Mesendoderm (in vitro differentiated cells): ENCODE results near the gene ZBTB24.

Experiments
- DNase-seq: peaks from one replicate; pipeline ENCODE4 v3.0.0; 2013
- H2AK5ac ChIP-seq: 2 replicates; pipeline ENCODE4 v1.6.1; 2013; ENCODE audit warnings: low read length, inconsistent platforms
- H2BK120ac ChIP-seq: 2 replicates; pipeline ENCODE4 v1.6.1; 2013; ENCODE audit warnings: low read depth, mild to moderate bottlenecking, low read length, moderate library complexity, mixed read lengths
- H2BK15ac ChIP-seq: replicated peaks from 2 replicates; pipeline ENCODE4 v1.6.1; 2013; ENCODE audit warnings: low read depth, mild to moderate bottlenecking, moderate library complexity
- H2BK5ac ChIP-seq: 2 replicates; pipeline ENCODE4 v1.6.1; 2013; ENCODE audit warnings: low read length, inconsistent platforms
- H3K18ac ChIP-seq: 2 replicates; pipeline ENCODE4 v1.6.1; 2013; ENCODE audit warnings: mild to moderate bottlenecking, low read length, mixed read lengths
- H3K23ac ChIP-seq: one replicate; pipeline ENCODE4 v1.6.1; 2013; ENCODE audit warnings: low read length
- H3K27ac ChIP-seq: 2 replicates; pipeline ENCODE4 v1.5.1; 2013; ENCODE audit warnings: low read depth, mild to moderate bottlenecking, inconsistent platforms, low read length, moderate library complexity
- H3K27me3 ChIP-seq: 2 replicates; pipeline ENCODE4 v1.6.1; 2013; ENCODE audit warnings: low read length, control low read depth, mild to moderate bottlenecking, inconsistent platforms; ENCODE audit not compliant: insufficient read depth, poor library complexity
- H3K36me3 ChIP-seq: 2 replicates; pipeline ENCODE4 v1.6.1; 2013; ENCODE audit warnings: low read length, inconsistent platforms; ENCODE audit not compliant: control insufficient read depth, insufficient read depth
- H3K4ac ChIP-seq: one replicate; pipeline ENCODE4 v1.6.1; 2013; ENCODE audit warnings: low read depth, mild to moderate bottlenecking, low read length, moderate library complexity
- H3K4me1 ChIP-seq: 2 replicates; pipeline ENCODE4 v1.6.1; 2013; ENCODE audit warnings: low read depth, low read length, inconsistent platforms; ENCODE audit not compliant: control insufficient read depth
- H3K4me2 ChIP-seq: 2 replicates; pipeline ENCODE4 v1.6.1; 2013; ENCODE audit warnings: low read length
- H3K4me3 ChIP-seq: 2 replicates; pipeline ENCODE4 v1.5.1; 2013; ENCODE audit warnings: mild to moderate bottlenecking, low read length
- H3K56ac ChIP-seq: one replicate; pipeline ENCODE4 v1.6.1; 2013; ENCODE audit warnings: low read length
- H3K79me1 ChIP-seq: 2 replicates; pipeline ENCODE4 v1.6.1; 2013; ENCODE audit warnings: low read length, inconsistent platforms
- H3K79me2 ChIP-seq: 2 replicates; pipeline ENCODE4 v1.6.1; 2013; ENCODE audit warnings: mild to moderate bottlenecking, low read length; ENCODE audit not compliant: control insufficient read depth, insufficient read depth
- H3K9ac ChIP-seq: 2 replicates; pipeline ENCODE4 v1.6.1; 2013; ENCODE audit warnings: low read length, inconsistent platforms
- H4K5ac ChIP-seq: one replicate; pipeline ENCODE4 v1.6.1; 2013; ENCODE audit warnings: low read length
- H4K8ac ChIP-seq: one replicate; pipeline ENCODE4 v1.6.1; 2013; ENCODE audit warnings: low read depth, mild to moderate bottlenecking, control low read depth, low read length, moderate library complexity
- WGBS: extraction: QIAGEN DNeasy Blood & Tissue Kit; methylation state at CpG from one replicate; pipeline ENCODE4 v1.1.7; 2013; ENCODE audit warnings: low lambda C conversion rate, missing lambda C conversion rate; ENCODE audit not compliant: insufficient coverage; ENCODE audit errors: extremely low coverage; 5-methylcytosine and 5-hydroxymethylcytosine counted together

ZBTB24 gene

DNA sequence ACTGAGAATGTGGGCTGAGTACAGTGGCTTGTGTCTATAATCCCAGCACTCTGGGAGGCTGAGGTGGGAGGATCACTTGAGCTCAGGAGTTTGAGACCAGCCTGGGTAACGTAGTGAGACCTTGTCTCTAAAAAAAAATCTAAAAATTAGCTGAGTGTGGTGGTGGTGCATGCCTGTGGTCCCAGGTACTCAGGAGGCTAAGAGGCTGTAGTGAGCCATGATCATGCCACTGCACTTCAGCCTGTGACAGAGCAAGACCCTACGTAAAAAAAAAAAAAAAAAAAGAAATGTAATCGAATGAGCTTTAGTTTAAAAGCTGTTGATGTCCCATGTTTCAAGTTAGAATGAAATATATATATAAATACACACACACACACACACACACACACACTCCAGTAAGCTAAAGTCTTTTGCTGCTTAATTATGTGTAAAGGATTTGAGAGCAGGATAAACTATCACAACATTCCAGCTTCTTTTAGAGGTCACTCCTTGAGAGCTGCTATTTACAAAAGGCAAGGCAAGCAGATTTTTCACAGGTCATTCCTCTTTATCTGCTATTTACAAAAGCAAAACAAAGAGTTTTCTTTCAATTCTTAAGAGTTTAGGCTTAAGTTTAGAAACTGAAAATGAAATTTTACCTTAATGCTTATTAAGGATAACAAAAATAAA lies 22.7 kb downstream of the ZBTB24 start:
- Histone ChIP-seq H3K4ac (no peak overlapping the region), H3K9ac (no peak overlapping the region), H3K27ac (no peak overlapping the region), H3K36me3 (peaks cover 3% of the 10 kb centered on the region), H3K23ac (no peak overlapping the region), H3K4me2 (no peak overlapping the region), H3K4me1 (no peaks in the 10 kb centered on the region), H2AK5ac (no peak overlapping the region), H4K8ac (no peak overlapping the region), H3K56ac (no peak overlapping the region), H3K27me3 (no peaks in the 10 kb centered on the region), H3K79me2 (no peaks in the 10 kb centered on the region), H3K4me3 (no peak overlapping the region), H2BK15ac (no peak overlapping the region), H3K79me1 (no peaks in the 10 kb centered on the region), H4K5ac (no peak overlapping the region), H3K18ac (no peak overlapping the region), H2BK120ac (no peak overlapping the region), H2BK5ac (no peak overlapping the region)
- WGBS, result no CpG with 5 or more reads among the region's 3 CpGs
- no peak for DNase-seq

DNA sequence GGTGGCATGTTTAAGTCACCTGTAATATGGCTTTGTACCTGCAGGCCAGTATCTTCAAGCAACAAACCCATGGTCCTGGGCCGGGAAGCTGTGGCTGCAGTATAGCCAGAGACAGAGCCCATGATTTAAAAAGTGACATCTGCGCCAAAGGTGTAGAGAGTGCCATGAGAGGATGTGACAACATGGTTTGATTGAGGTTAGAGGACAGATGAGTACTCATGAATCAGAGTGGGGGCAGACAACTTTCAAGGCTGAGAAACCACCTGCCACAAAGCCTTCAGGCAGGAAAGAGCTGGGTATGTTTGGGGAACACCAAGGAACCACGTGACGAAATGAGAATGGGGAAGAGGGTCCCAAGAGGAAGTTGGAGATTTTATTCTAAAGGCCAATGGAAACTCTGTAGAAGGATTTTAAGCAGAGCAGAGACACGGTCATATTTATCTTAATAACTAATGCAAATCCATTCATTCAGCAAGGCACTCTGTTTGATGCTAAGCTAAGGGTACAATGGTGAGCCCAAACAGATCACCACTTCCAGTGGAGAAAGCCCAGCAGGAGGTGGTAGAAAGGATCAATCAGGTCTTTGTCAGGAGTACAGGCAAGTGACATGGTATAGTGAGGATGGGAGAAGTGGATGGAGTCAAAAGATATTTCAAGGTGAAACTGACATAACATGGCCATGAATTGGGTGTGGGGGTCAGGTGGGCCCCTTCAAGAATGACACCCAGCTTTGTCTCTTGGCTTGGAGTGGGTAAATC lies 24.1 kb downstream of the ZBTB24 start:
- no peak overlapping the region for H3K4me2 ChIP-seq
- H3K4me1 ChIP-seq, result peaks cover 2% of the 10 kb centered on the region
- H3K79me2 ChIP-seq, result no peaks in the 10 kb centered on the region
- no peak overlapping the region for H3K4me3 ChIP-seq
- no peak overlapping the region for H4K8ac ChIP-seq
- no peak overlapping the region for H3K18ac ChIP-seq
- no CpG with 5 or more reads among the region's 5 CpGs for WGBS
- no peaks in the 10 kb centered on the region for H3K27me3 ChIP-seq
- no peak overlapping the region for H2AK5ac ChIP-seq
- H3K36me3 ChIP-seq, result peaks cover 3% of the 10 kb centered on the region
- DNase-seq, result no peak
- H3K79me1 ChIP-seq, result no peaks in the 10 kb centered on the region
- no peak overlapping the region for H2BK5ac ChIP-seq
- no peak overlapping the region for H3K56ac ChIP-seq
- H2BK120ac ChIP-seq, result no peak overlapping the region
- H3K9ac ChIP-seq, result no peak overlapping the region
- H4K5ac ChIP-seq, result no peak overlapping the region
- no peak overlapping the region for H2BK15ac ChIP-seq
- H3K4ac ChIP-seq, result no peak overlapping the region
- no peak overlapping the region for H3K23ac ChIP-seq
- H3K27ac ChIP-seq, result no peak overlapping the region

DNA sequence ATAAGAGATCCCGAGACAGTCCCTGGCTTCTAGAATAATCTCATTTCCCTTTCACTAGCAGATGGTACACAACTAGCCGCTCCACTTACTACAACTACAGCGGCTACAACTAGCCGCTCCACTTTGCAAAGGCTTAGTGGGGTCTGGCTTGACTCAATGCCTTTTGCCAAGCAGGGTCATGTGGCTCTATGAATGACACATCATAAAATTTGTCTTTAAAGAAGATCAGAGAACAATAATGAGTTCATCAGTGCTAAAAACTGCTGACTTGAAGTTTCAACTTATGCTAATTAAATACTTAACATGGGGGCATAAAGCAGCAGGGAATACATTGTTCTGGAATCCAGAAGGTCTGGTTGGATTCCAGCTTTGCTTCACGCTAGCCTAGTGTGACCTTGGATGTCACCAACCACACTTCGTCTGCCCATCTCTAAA lies 25.4 kb downstream of the ZBTB24 start:
- Histone ChIP-seq H3K4me1 (peaks cover 2% of the 10 kb centered on the region), H3K27me3 (no peaks in the 10 kb centered on the region), H3K23ac (no peak overlapping the region), H2BK15ac (no peak overlapping the region), H3K18ac (no peak overlapping the region), H2BK120ac (no peak overlapping the region), H3K79me1 (no peaks in the 10 kb centered on the region), H3K4me2 (no peak overlapping the region), H4K8ac (no peak overlapping the region), H3K36me3 (peaks cover 3% of the 10 kb centered on the region), H3K9ac (no peak overlapping the region), H3K56ac (no peak overlapping the region), H4K5ac (no peak overlapping the region), H2BK5ac (no peak overlapping the region), H3K79me2 (no peaks in the 10 kb centered on the region), H3K27ac (no peak overlapping the region), H2AK5ac (no peak overlapping the region), H3K4me3 (no peak overlapping the region), H3K4ac (no peak overlapping the region)
- no CpG with 5 or more reads among the region's 6 CpGs for WGBS
- no peak for DNase-seq

DNA sequence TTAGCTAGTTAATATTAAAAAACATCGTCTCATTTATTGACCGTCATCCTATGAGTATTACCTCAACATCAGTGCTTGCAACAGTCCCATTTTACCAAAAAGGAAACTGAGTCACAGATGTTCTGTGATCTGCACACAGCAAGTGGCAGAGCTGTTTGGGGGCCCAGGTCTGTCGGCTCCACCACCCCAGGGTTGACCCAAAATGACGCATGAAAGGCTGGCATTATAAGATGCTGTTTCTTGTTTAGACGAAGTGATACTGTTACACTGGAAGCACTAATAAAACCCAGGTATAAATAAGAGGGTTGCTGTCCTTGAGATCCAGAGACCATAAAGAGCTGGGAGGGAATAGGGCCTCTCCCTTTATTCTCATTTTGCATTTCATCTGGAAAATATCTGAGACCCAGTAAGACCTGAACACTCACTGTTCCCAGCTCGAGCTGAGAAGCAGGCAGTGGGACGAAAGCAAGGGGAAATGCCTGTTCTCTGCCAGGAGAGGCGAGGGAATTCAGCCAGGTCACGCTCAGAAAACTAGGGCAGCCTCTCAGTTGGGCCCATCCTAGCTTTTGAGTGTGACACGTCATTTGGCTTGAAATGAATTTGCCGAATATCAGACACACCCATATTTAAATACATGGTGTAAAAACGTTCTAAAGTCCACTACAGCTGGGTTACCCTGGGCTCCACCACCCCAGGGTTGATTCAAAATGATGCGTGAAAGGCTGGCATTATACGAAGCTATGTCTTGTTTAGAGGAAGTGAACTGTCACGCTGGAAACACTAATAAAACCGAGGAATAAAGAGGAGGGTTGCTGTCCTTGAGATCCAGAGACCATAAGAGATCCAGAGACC lies 26.1 kb downstream of the ZBTB24 start:
- Histone ChIP-seq H3K27ac (no peak overlapping the region), H2BK120ac (no peak overlapping the region), H4K5ac (no peak overlapping the region), H3K79me2 (no peaks in the 10 kb centered on the region), H2AK5ac (no peak overlapping the region), H3K27me3 (no peaks in the 10 kb centered on the region), H3K23ac (no peak overlapping the region), H3K79me1 (no peaks in the 10 kb centered on the region), H3K4me2 (no peak overlapping the region), H3K4me1 (peaks cover 2% of the 10 kb centered on the region), H2BK15ac (no peak overlapping the region), H3K9ac (peak overlapping the region; percentile 78), H3K18ac (no peak overlapping the region), H3K4me3 (no peak overlapping the region), H3K4ac (no peak overlapping the region), H4K8ac (no peak overlapping the region), H3K36me3 (peaks cover 3% of the 10 kb centered on the region), H3K56ac (peak overlapping the region; percentile 93), H2BK5ac (no peak overlapping the region)
- DNase-seq, result no peak
- WGBS, result no CpG with 5 or more reads among the region's 16 CpGs

DNA sequence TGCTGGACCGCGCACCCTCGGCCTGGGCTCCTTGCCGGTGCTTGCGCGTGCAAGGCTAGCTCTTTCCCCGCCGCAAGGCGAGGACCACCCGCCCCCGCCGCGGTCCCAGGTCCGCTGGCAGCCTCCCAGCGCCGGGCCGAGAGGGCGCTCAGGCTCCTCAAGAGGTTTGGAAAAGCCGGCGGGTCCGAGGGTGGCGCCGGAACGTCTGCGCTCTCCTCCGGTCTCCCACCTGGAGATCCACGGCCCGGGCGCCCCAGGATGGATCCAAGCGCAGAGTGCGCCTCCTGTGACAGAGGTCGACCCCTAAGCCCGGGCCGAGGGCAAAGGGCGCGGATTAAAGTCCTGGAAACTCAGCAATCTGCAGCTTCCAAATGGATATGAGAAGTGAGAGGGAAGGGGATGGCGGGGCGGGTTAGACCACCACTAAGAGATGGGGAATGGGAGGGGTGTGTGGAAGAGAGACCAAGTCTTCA lies 26.9 kb downstream of the ZBTB24 start:
- peak; percentile 54 for DNase-seq
- Histone ChIP-seq H3K79me1 (no peaks in the 10 kb centered on the region), H3K9ac (peak overlapping the region; percentile 78), H3K27ac (peak overlapping the region; percentile 29), H3K27me3 (no peaks in the 10 kb centered on the region), H4K5ac (no peak overlapping the region), H3K4me1 (peaks cover 2% of the 10 kb centered on the region), H2BK5ac (peak overlapping the region; percentile 22), H3K4me3 (peak overlapping the region; percentile 63), H3K79me2 (no peaks in the 10 kb centered on the region), H2BK120ac (no peak overlapping the region), H3K4ac (peak overlapping the region; percentile 21), H3K36me3 (peaks cover 4% of the 10 kb centered on the region), H3K4me2 (peak overlapping the region; percentile 74), H3K18ac (peak overlapping the region; percentile 9), H2BK15ac (no peak overlapping the region), H3K56ac (peak overlapping the region; percentile 93), H4K8ac (no peak overlapping the region), H2AK5ac (no peak overlapping the region), H3K23ac (peak overlapping the region; percentile 31)
- WGBS, result no CpG with 5 or more reads among the region's 38 CpGs
